GM12878 (cell line): ENCODE measurements around the gene ARPC1A. TPM values are rescaled to one million over a fixed set of nuclear protein-coding genes. Genes with fewer than 3 reads are reported as not detected.
A peak's percentile ranks its signal among the peaks of the same experiment; 100 is the strongest.

Experiments used
- ASH2L ChIP-seq: fragments of 300-600, 200-600 bp; sonication (generic); IDR thresholded peaks from 2 replicates; pipeline ENCODE4 v1.6.1; 2017; ENCODE audit warnings: low read depth, mild to moderate bottlenecking, borderline replicate concordance
- CBFB ChIP-seq: IDR thresholded peaks from 2 replicates; pipeline ENCODE4 v1.6.1; 2016; ENCODE audit warnings: antibody characterized with exemption, low read depth
- CBX5 ChIP-seq: sonication (generic); IDR thresholded peaks from 2 replicates; pipeline ENCODE4 v1.6.1; 2016; ENCODE audit warnings: low read depth, moderate library complexity, mild to moderate bottlenecking, inconsistent platforms
- CHD1 ChIP-seq: IDR thresholded peaks from 2 replicates; pipeline ENCODE4 v1.6.1; 2012; ENCODE audit warnings: low read depth, low read length, improper control_type of control experiment
- CHD2 ChIP-seq: IDR thresholded peaks from 2 replicates; pipeline ENCODE4 v1.6.1; 2011; ENCODE audit warnings: low read depth, low read length, improper control_type of control experiment, borderline replicate concordance
- IKZF2 ChIP-seq, 2 experiments: fragments of 450-650 bp; IDR thresholded peaks; 2 replicates each; pipeline ENCODE4 v1.6.1; 2017; ENCODE audit warnings: mild to moderate bottlenecking in 2 of 2, moderate library complexity in 2 of 2
- KDM1A ChIP-seq: fragments of 200-600 bp; sonication (generic); IDR thresholded peaks from 2 replicates; pipeline ENCODE4 v1.6.1; 2016; ENCODE audit warnings: borderline replicate concordance
- MTA2 ChIP-seq: fragments of 450-650 bp; IDR thresholded peaks from 2 replicates; pipeline ENCODE4 v1.6.1; 2016; ENCODE audit warnings: low read depth, mild to moderate bottlenecking, moderate library complexity
- NFXL1 ChIP-seq: fragments of 450-650 bp; IDR thresholded peaks from 2 replicates; pipeline ENCODE4 v1.6.1; 2017; ENCODE audit warnings: antibody characterized with exemption, mild to moderate bottlenecking, borderline replicate concordance
- NR2C1 ChIP-seq: fragments of 450-650 bp; IDR thresholded peaks from 2 replicates; pipeline ENCODE4 v1.6.1; 2017; ENCODE audit warnings: antibody characterized with exemption, mild to moderate bottlenecking, moderate library complexity
- NR2F1 ChIP-seq: fragments of 450-650 bp; conservative IDR thresholded peaks from 2 replicates; pipeline ENCODE4 v1.6.1; 2017; ENCODE audit warnings: mild to moderate bottlenecking
- POLR2A ChIP-seq: IDR thresholded peaks from 2 replicates; pipeline ENCODE4 v1.6.1; 2011; ENCODE audit warnings: low read depth, mild to moderate bottlenecking, low read length
- RB1 ChIP-seq: fragments of 450-650 bp; formaldehyde crosslinking; IDR thresholded peaks from 2 replicates; pipeline ENCODE4 v1.6.1; 2017; ENCODE audit warnings: mild to moderate bottlenecking, borderline replicate concordance
- RBBP5 ChIP-seq: fragments of 200-600 bp; sonication (generic); conservative IDR thresholded peaks from 2 replicates; pipeline ENCODE4 v1.6.1; 2016
- STAT3 ChIP-seq: IDR thresholded peaks from 2 replicates; pipeline ENCODE4 v1.6.1; 2011; ENCODE audit warnings: low read depth, low read length, improper control_type of control experiment
- TAF1 ChIP-seq: IDR thresholded peaks from 2 replicates; pipeline ENCODE4 v1.6.1; 2011; ENCODE audit warnings: mild to moderate bottlenecking, low read depth, low read length, borderline replicate concordance
- TCF12 ChIP-seq: IDR thresholded peaks from 2 replicates; pipeline ENCODE4 v1.6.1; 2011; ENCODE audit warnings: low read depth, mild to moderate bottlenecking, low read length
- ZNF217 ChIP-seq: fragments of 450-650 bp; IDR thresholded peaks from 2 replicates; pipeline ENCODE4 v1.6.1; 2017; ENCODE audit warnings: antibody characterized with exemption, mild to moderate bottlenecking
- ZNF274 ChIP-seq: IDR thresholded peaks from one replicate; pipeline ENCODE4 v1.8.0; 2011; ENCODE audit not compliant: insufficient read length, insufficient read depth
- polyA plus RNA-seq, 11 experiments: library from polyadenylated mRNA; depleted of rRNA in 4 of 11; unstranded in 6 of 11; stranded (reverse) in 5 of 11; fragments of >200 nt; fragmentation: Nextera tagmentation in 4 of 11; fragmentation: Illumina TruSeq in 1 of 11; extraction: Ambion mirVana in 4 of 11; extraction: Trizol in 1 of 11; gene quantifications; 1 replicate in 1 of 11; 2 replicates in 10 of 11; pipeline versions ENCODE4 v1.2.1 to v1.2.3, GENCODE V29; 2011 to 2016; ENCODE audit warnings: inconsistent platforms in 2 of 11, missing spikeins in 2 of 11, low read depth in 1 of 11
- total RNA-seq, 4 experiments: library from RNA; depleted of rRNA in 3 of 4; stranded (reverse); fragments of >200 nt in 3 of 4; fragmentation: Illumina TruSeq in 1 of 4; extraction: Trizol in 1 of 4; gene quantifications; 2 replicates each; pipeline versions ENCODE4 v1.2.1 to v1.2.3, GENCODE V29; 2013 to 2021
- TF ChIP-seq, protein P1 (sequence below): fragments of 450-650 bp; IDR thresholded peaks from 2 replicates; pipeline ENCODE4 v1.6.1; 2017; ENCODE audit warnings: mild to moderate bottlenecking, low read depth, inconsistent platforms; ENCODE audit not compliant: poor library complexity, severe bottlenecking
- TF ChIP-seq, protein P2 (sequence below): fragments of 450-650 bp; IDR thresholded peaks from 2 replicates; pipeline ENCODE4 v1.6.1; 2016; ENCODE audit warnings: mild to moderate bottlenecking
- TF ChIP-seq, protein P3 (sequence below): IDR thresholded peaks from 2 replicates; pipeline ENCODE4 v1.6.1; 2012; ENCODE audit warnings: low read length, inconsistent platforms
- TF ChIP-seq, protein P4 (sequence below): IDR thresholded peaks from 2 replicates; pipeline ENCODE4 v1.6.1; 2011; ENCODE audit warnings: low read depth, low read length, improper control_type of control experiment, borderline replicate concordance
- TF ChIP-seq, protein P5 (sequence below): IDR thresholded peaks from 2 replicates; pipeline ENCODE4 v1.6.1; 2011; ENCODE audit warnings: borderline replicate concordance, low read depth, mild to moderate bottlenecking, moderate library complexity, mixed read lengths, low read length; ENCODE audit not compliant: insufficient read depth; ENCODE audit errors: extremely low read length
- TF ChIP-seq, protein P6 (sequence below): IDR thresholded peaks from 2 replicates; pipeline ENCODE4 v1.6.1; 2012; ENCODE audit warnings: low read depth, low read length, improper control_type of control experiment

ARPC1A gene
- total and polyA plus RNA-seq, 10 of the 15 experiments (the other 5 are each of a cell fraction or from before 2014, with no cell fraction given), result 42.3 to 152 (median 72.1) TPM

DNA sequence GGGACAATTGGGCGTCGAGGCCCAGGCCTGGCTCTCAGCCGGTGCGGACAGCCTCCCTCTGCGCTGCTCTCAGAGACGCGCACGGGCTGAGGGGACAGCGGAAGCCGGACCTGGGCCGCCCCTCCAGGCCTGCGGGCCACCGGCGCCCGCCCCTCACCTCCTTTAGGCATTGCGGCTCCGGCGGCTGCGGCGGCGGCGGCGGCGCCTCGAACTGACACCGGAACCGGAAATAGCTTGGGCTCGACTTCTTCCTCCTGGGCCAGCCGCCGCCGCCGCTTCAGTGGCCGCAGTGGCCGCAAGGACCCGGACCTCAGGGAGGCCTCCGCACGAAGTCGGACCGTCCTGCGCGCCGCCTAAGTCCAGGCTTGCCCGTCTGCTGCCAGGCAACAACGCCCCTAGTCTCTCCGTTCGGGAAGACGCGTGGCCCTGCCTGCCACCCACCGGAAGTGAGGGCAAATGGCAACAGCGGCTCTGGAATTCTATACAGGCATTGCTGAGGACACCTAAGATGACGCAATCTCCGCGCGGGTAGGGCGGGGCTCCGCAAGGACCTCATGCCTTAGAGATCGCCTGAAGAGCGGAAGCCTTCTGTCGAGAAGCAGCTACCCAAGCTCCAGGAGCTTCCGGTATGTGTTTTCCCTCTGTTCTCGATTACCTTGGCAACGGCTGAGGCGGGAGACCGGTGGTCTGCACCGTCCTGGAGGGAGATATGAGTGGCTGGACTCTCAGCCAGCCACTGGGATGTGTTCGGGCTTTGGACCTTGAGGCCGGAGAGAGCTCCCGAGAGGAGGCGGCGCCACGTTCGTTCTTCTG lies 82.9 kb downstream of the ARPC1A start, which contains the start of the genes BUD31 and PDAP1 (continued):
- TF ChIP-seq ZNF274 (no peak), RBBP5 (no peak; the same call in 1 of the 2 replicates), STAT3 (no peak), CBFB (peak; percentile 88; the same call in 1 of the 2 replicates), CBX5 (no peak), CHD2 (peak; percentile 78), TCF12 (0 out of 2 replicates have a peak, but pooled peaks have one; percentile 20), CHD1 (no peak), IKZF2 (IDR thresholded peaks at IDR 0.05) (peak; percentile 4 to 9; a peak in 3 of 4 replicates), ZNF217 (no peak), KDM1A (no peak), POLR2A (peak; percentile 88), NR2C1 (peak; percentile 98), NR2F1 (peak; percentile 88), NFXL1 (no peak), RB1 (peak; percentile 92), MTA2 (peak; percentile 27; the same call in 1 of the 2 replicates), TAF1 (peak; percentile 90), ASH2L (0 out of 2 replicates have a peak, but pooled peaks have one; percentile 63)
- TF ChIP-seq, protein P1, sequence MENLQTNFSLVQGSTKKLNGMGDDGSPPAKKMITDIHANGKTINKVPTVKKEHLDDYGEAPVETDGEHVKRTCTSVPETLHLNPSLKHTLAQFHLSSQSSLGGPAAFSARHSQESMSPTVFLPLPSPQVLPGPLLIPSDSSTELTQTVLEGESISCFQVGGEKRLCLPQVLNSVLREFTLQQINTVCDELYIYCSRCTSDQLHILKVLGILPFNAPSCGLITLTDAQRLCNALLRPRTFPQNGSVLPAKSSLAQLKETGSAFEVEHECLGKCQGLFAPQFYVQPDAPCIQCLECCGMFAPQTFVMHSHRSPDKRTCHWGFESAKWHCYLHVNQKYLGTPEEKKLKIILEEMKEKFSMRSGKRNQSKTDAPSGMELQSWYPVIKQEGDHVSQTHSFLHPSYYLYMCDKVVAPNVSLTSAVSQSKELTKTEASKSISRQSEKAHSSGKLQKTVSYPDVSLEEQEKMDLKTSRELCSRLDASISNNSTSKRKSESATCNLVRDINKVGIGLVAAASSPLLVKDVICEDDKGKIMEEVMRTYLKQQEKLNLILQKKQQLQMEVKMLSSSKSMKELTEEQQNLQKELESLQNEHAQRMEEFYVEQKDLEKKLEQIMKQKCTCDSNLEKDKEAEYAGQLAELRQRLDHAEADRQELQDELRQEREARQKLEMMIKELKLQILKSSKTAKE, result peak; percentile 71
- TF ChIP-seq, protein P2, sequence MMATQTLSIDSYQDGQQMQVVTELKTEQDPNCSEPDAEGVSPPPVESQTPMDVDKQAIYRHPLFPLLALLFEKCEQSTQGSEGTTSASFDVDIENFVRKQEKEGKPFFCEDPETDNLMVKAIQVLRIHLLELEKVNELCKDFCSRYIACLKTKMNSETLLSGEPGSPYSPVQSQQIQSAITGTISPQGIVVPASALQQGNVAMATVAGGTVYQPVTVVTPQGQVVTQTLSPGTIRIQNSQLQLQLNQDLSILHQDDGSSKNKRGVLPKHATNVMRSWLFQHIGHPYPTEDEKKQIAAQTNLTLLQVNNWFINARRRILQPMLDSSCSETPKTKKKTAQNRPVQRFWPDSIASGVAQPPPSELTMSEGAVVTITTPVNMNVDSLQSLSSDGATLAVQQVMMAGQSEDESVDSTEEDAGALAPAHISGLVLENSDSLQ, result peak; percentile 59; the same call in 1 of the 2 replicates
- TF ChIP-seq, protein P3, sequence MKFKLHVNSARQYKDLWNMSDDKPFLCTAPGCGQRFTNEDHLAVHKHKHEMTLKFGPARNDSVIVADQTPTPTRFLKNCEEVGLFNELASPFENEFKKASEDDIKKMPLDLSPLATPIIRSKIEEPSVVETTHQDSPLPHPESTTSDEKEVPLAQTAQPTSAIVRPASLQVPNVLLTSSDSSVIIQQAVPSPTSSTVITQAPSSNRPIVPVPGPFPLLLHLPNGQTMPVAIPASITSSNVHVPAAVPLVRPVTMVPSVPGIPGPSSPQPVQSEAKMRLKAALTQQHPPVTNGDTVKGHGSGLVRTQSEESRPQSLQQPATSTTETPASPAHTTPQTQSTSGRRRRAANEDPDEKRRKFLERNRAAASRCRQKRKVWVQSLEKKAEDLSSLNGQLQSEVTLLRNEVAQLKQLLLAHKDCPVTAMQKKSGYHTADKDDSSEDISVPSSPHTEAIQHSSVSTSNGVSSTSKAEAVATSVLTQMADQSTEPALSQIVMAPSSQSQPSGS, result peak; percentile 99
- TF ChIP-seq, protein P4, sequence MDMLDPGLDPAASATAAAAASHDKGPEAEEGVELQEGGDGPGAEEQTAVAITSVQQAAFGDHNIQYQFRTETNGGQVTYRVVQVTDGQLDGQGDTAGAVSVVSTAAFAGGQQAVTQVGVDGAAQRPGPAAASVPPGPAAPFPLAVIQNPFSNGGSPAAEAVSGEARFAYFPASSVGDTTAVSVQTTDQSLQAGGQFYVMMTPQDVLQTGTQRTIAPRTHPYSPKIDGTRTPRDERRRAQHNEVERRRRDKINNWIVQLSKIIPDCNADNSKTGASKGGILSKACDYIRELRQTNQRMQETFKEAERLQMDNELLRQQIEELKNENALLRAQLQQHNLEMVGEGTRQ, result no peak
- TF ChIP-seq, protein P5, sequence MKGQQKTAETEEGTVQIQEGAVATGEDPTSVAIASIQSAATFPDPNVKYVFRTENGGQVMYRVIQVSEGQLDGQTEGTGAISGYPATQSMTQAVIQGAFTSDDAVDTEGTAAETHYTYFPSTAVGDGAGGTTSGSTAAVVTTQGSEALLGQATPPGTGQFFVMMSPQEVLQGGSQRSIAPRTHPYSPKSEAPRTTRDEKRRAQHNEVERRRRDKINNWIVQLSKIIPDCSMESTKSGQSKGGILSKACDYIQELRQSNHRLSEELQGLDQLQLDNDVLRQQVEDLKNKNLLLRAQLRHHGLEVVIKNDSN, result no peak
- TF ChIP-seq, protein P6, sequence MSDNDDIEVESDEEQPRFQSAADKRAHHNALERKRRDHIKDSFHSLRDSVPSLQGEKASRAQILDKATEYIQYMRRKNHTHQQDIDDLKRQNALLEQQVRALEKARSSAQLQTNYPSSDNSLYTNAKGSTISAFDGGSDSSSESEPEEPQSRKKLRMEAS, result peak; percentile 79
